Measurements from ENCODE around the gene AKR1A1. TPM values are rescaled to one million over a fixed set of nuclear protein-coding genes. Genes with fewer than 3 reads are reported as not detected.
"Not testable (repeated sequence)": the region's sequence is repeated elsewhere in the genome, so short reads cannot be mapped to it uniquely, and the experiment has no call there.

The AKR1A1 gene
- total RNA-seq, 6 experiments from 2014 or later, result 105 to 125 (median 119) TPM

GRCh38 chr1:45516036-45516435, 34.6 kb upstream of the AKR1A1 start:
- no peak for DNase-seq
- Mint-ChIP-seq H3K4me1 (ENCODE audit: low read depth) (peaks cover 62% of the 10 kb centered on the region), H3K9me3 (no peaks in the 10 kb centered on the region)

GRCh38 chr1:45516465-45516864, 34.2 kb upstream of the AKR1A1 start:
- peaks cover 62% of the 10 kb centered on the region for H3K36me3 Mint-ChIP-seq (ENCODE audit: low read depth)
- peaks cover 62% of the 10 kb centered on the region for H3K4me1 Mint-ChIP-seq (ENCODE audit: low read depth)
- H3K4me3 Mint-ChIP-seq, result peak overlapping the region; percentile 45
- H3K27ac Mint-ChIP-seq, result peak overlapping the region; percentile 94
- DNase-seq, result no peak
- peaks cover 14% of the 10 kb centered on the region for H3K27me3 Mint-ChIP-seq (ENCODE audit: insufficient read depth)
- no peaks in the 10 kb centered on the region; the same call in 1 of the 2 replicates for H3K9me3 Mint-ChIP-seq
- no peak for TF ChIP-seq CTCF (IDR thresholded peaks at IDR 0.05)

More at GRCh38 chr1:45516036-45516435, 34.6 kb upstream of the AKR1A1 start:
- peaks cover 11% of the 10 kb centered on the region for H3K27me3 Mint-ChIP-seq (ENCODE audit: insufficient read depth)
- H3K36me3 Mint-ChIP-seq (ENCODE audit: low read depth), result peaks cover 65% of the 10 kb centered on the region
- no peak for TF ChIP-seq CTCF (IDR thresholded peaks at IDR 0.05)
- peak overlapping the region; percentile 45 for H3K4me3 Mint-ChIP-seq
- H3K27ac Mint-ChIP-seq, result peak overlapping the region; percentile 94

GRCh38 chr1:45518366-45518765, 32.3 kb upstream of the AKR1A1 start:
- Mint-ChIP-seq H3K4me3 (peak overlapping the region; percentile 98; the same call in 1 of the 2 replicates), H3K36me3 (ENCODE audit: low read depth) (peaks cover 53% of the 10 kb centered on the region), H3K4me1 (ENCODE audit: low read depth) (peaks cover 68% of the 10 kb centered on the region), H3K27me3 (ENCODE audit: insufficient read depth) (peaks cover 17% of the 10 kb centered on the region), H3K27ac (peak overlapping the region; percentile 16; the same call in 1 of the 2 replicates)
- H3K9me3 Mint-ChIP-seq, DNase-seq: not testable (repeated sequence)

GRCh38 chr1:45518910-45519309, 31.7 kb upstream of the AKR1A1 start:
- no peak for TF ChIP-seq CTCF (IDR thresholded peaks at IDR 0.05)
- peaks cover 47% of the 10 kb centered on the region for H3K36me3 Mint-ChIP-seq (ENCODE audit: low read depth)
- H3K27ac Mint-ChIP-seq, result peak overlapping the region; percentile 16
- H3K27me3 Mint-ChIP-seq (ENCODE audit: insufficient read depth), result peaks cover 14% of the 10 kb centered on the region
- H3K4me3 Mint-ChIP-seq, result peak overlapping the region; percentile 98
- peaks cover 67% of the 10 kb centered on the region for H3K4me1 Mint-ChIP-seq (ENCODE audit: low read depth)
- H3K9me3 Mint-ChIP-seq, result no peaks in the 10 kb centered on the region; the same call in 1 of the 2 replicates
- no peak for DNase-seq

GRCh38 chr1:45519774-45520173, 30.9 kb upstream of the AKR1A1 start:
- Mint-ChIP-seq H3K36me3 (ENCODE audit: low read depth) (peaks cover 40% of the 10 kb centered on the region), H3K27ac (peak overlapping the region; percentile 98), H3K4me1 (ENCODE audit: low read depth) (peaks cover 60% of the 10 kb centered on the region), H3K4me3 (peak overlapping the region; percentile 98), H3K27me3 (ENCODE audit: insufficient read depth) (peaks cover 11% of the 10 kb centered on the region)
- not testable (repeated sequence) for H3K9me3 Mint-ChIP-seq, DNase-seq

- no peaks in the 10 kb centered on the region; the same call in 1 of the 2 replicates for H3K9me3 Mint-ChIP-seq
Measured at GRCh38 chr1:45521413-45522323, 29.0 kb upstream of the AKR1A1 start, which contains the start of gene PRDX1. PRDX1 (minus strand) TSS chr1:45521884; CDS start chr1:45519043, 2,841 bp downstream.

More at GRCh38 chr1:45521413-45522323, 29.0 kb upstream of the AKR1A1 start, which contains the start of gene PRDX1:
- H3K4me3 Mint-ChIP-seq, result peak within 1 kb of the TSS; percentile 98
- peaks cover 11% of the 10 kb centered on the region for H3K27me3 Mint-ChIP-seq (ENCODE audit: insufficient read depth)
- DNase-seq, result peak; percentile 96
- peaks cover 21% of the 10 kb centered on the region for H3K36me3 Mint-ChIP-seq (ENCODE audit: low read depth)
- H3K27ac Mint-ChIP-seq, result peak within 1 kb of the TSS; percentile 98
- peaks cover 53% of the 10 kb centered on the region for H3K4me1 Mint-ChIP-seq (ENCODE audit: low read depth)
- peak; percentile 38 for TF ChIP-seq CTCF (IDR thresholded peaks at IDR 0.05)

Measured in HFFc6 (cell line).